HepG2 (cell line): ENCODE results near the gene PPCDC. TPM values are rescaled to one million over a fixed set of nuclear protein-coding genes. Genes with fewer than 3 reads are reported as not detected.

ENCODE experiments used
- BCL6 ChIP-seq: IDR thresholded peaks from 2 replicates; pipeline ENCODE4 v1.6.1; 2016; ENCODE audit warnings: missing genetic modification reagents, missing compliant biosample characterization
- CHCHD3 ChIP-seq: sonication (generic); formaldehyde crosslinking; IDR thresholded peaks from 2 replicates; pipeline ENCODE4 v1.8.0; 2022; ENCODE audit warnings: mild to moderate bottlenecking, missing genetic modification reagents, moderate library complexity
- DZIP1 ChIP-seq: sonication (generic); formaldehyde crosslinking; IDR thresholded peaks from 2 replicates; pipeline ENCODE4 v1.5.0; 2020; ENCODE audit warnings: mild to moderate bottlenecking, missing genetic modification reagents
- ELF3 ChIP-seq: IDR thresholded peaks from 2 replicates; pipeline ENCODE4 v1.6.1; 2016; ENCODE audit warnings: missing genetic modification reagents, missing compliant biosample characterization
- GLMP ChIP-seq: sonication (generic); formaldehyde crosslinking; IDR thresholded peaks from 2 replicates; pipeline ENCODE4 v1.9.0; 2021; ENCODE audit warnings: missing genetic modification reagents, mild to moderate bottlenecking, borderline replicate concordance
- HNRNPH1 ChIP-seq: fragments of 200-400 bp; formaldehyde crosslinking; optimal IDR thresholded peaks from 2 replicates; pipeline ENCODE3; 2017; ENCODE audit warnings: mild to moderate bottlenecking, low read depth, low read length
- MTA3 ChIP-seq: sonication (generic); formaldehyde crosslinking; IDR thresholded peaks from 2 replicates; pipeline ENCODE4 v1.4.0; 2020; ENCODE audit warnings: missing genetic modification reagents
- NR2C2 ChIP-seq: sonication (generic); formaldehyde crosslinking; IDR thresholded peaks from 2 replicates; pipeline ENCODE4 v1.4.0; 2020; ENCODE audit warnings: missing genetic modification reagents, mild to moderate bottlenecking, moderate library complexity, borderline replicate concordance
- PATZ1 ChIP-seq: sonication (generic); formaldehyde crosslinking; IDR thresholded peaks from 2 replicates; pipeline ENCODE4 v1.4.0; 2020; ENCODE audit warnings: missing genetic modification reagents
- REL ChIP-seq: sonication (generic); formaldehyde crosslinking; conservative IDR thresholded peaks from 2 replicates; pipeline ENCODE4 v1.8.0; 2022; ENCODE audit warnings: mild to moderate bottlenecking, missing genetic modification reagents, moderate library complexity
- TCF12 ChIP-seq, 2 experiments: fragments of 450-650 bp in 1 of 2; sonication (generic) in 1 of 2; formaldehyde crosslinking in 1 of 2; IDR thresholded peaks; 2 replicates each; pipeline versions ENCODE4 v1.6.1 to v1.8.0; 2017 to 2022; ENCODE audit warnings: antibody characterized with exemption in 1 of 2, mild to moderate bottlenecking in 1 of 2, missing genetic modification reagents in 1 of 2, moderate library complexity in 1 of 2
- YY1 ChIP-seq: IDR thresholded peaks from 2 replicates; pipeline ENCODE4 v1.6.1; 2011; ENCODE audit warnings: low read length, low read depth, moderate library complexity, mild to moderate bottlenecking; ENCODE audit not compliant: insufficient read depth, insufficient replicate concordance
- ZNF101 ChIP-seq: sonication (generic); formaldehyde crosslinking; IDR thresholded peaks from 2 replicates; pipeline ENCODE4 v1.4.0; 2020; ENCODE audit warnings: mild to moderate bottlenecking, low read depth, missing genetic modification reagents, borderline replicate concordance
- ZNF318 ChIP-seq: sonication (generic); formaldehyde crosslinking; IDR thresholded peaks from 2 replicates; pipeline ENCODE4 v1.4.0; 2020; ENCODE audit warnings: mild to moderate bottlenecking, missing genetic modification reagents
- ZNF607 ChIP-seq: sonication (generic); formaldehyde crosslinking; IDR thresholded peaks from 2 replicates; pipeline ENCODE4 v1.5.1; 2020; ENCODE audit warnings: missing genetic modification reagents, mild to moderate bottlenecking, borderline replicate concordance
- ZNF879 ChIP-seq: sonication (generic); formaldehyde crosslinking; IDR thresholded peaks from 2 replicates; pipeline ENCODE4 v1.8.1; 2023; ENCODE audit warnings: missing genetic modification reagents
- polyA plus RNA-seq, 8 experiments: library from polyadenylated mRNA; depleted of rRNA in 3 of 8; stranded (reverse) in 7 of 8; unstranded in 1 of 8; fragments of >200 nt; fragmentation: Illumina TruSeq in 4 of 8; extraction: Trizol in 4 of 8; gene quantifications; 2 replicates each; pipeline versions ENCODE4 v1.2.1 to v1.2.3, GENCODE V29; 2011 to 2016; ENCODE audit warnings: low read depth in 4 of 8, missing spikeins in 1 of 8, mixed read lengths in 1 of 8; ENCODE audit not compliant: insufficient read depth in 1 of 8
- total RNA-seq, 5 experiments: library from RNA; depleted of rRNA; stranded (reverse); fragments of >200 nt; fragmentation: Illumina TruSeq; extraction: Trizol; gene quantifications; 2 replicates each; pipeline ENCODE4 v1.2.3, GENCODE V29; 2016; ENCODE audit warnings: low read depth in 1 of 5

Gene PPCDC
- total and polyA plus RNA-seq, 2 of the 13 experiments (the other 11 are each of a cell fraction or from before 2014, with no cell fraction given): 12.3 to 12.8 TPM

- TF ChIP-seq ELF3 (CRISPR knock-in tag) (peak; percentile 85), NR2C2 (CRISPR knock-in tag) (no peak), ZNF318 (CRISPR knock-in tag) (no peak), REL (no peak), ZNF101 (CRISPR knock-in tag) (no peak), ZNF607 (CRISPR knock-in tag) (no peak), ZNF879 (no peak), TCF12 (IDR thresholded peaks at IDR 0.05) (no peak), TCF12 (CRISPR knock-in tag; IDR thresholded peaks at IDR 0.05) (no peak), MTA3 (CRISPR knock-in tag) (no peak), DZIP1 (no peak), GLMP (CRISPR knock-in tag) (no peak), CHCHD3 (CRISPR knock-in tag) (no peak), PATZ1 (CRISPR knock-in tag) (peak; percentile 38; the same call in 1 of the 2 replicates), BCL6 (CRISPR knock-in tag) (peak; percentile 17; the same call in 1 of the 2 replicates), YY1 (no peak), HNRNPH1 (no peak)
Measured at GRCh38 chr15:75065467-75065850, 42.1 kb downstream of the PPCDC start (continued).
